Activated B cell treated with CpG ODN at 0.5 μM for 24 hours (primary cell): ENCODE data around the gene CCDC197. TPM values are rescaled to one million over a fixed set of nuclear protein-coding genes. Genes with fewer than 3 reads are reported as not detected.

Experiments
- ATAC-seq: fragments of 200-7000 bp; cut with Tn5 transposase; one replicate; pipeline ENCODE4 v1.10.0; 2021; ENCODE audit warnings: low read depth, mild to moderate bottlenecking, moderate library complexity
- CTCF ChIA-PET: fragments of 350-600 bp; sonication (Branson Sonifier 250); formaldehyde crosslinking; loops from one replicate; lab custom pipeline; 2021; ENCODE audit warnings: antibody characterized with exemption; lab: Charles Lee
- POLR2A ChIA-PET: fragments of 350-600 bp; sonication (Branson Sonifier 250); formaldehyde crosslinking; loops from one replicate; lab custom pipeline; 2021; ENCODE audit warnings: antibody characterized with exemption; lab: Charles Lee
- DNase-seq: peaks from one replicate; pipeline ENCODE4 v3.0.0; 2022
- H3K27ac Mint-ChIP-seq: one replicate; pipeline ENCODE4 v1.8.0; 2020; ENCODE audit warnings: mixed read lengths
- H3K27me3 Mint-ChIP-seq: one replicate; pipeline ENCODE4 v1.8.0; 2021; ENCODE audit warnings: mixed read lengths
- H3K36me3 Mint-ChIP-seq: one replicate; pipeline ENCODE4 v1.8.0; 2021; ENCODE audit warnings: low read depth, mixed read lengths
- H3K4me1 Mint-ChIP-seq: one replicate; pipeline ENCODE4 v1.8.0; 2021; ENCODE audit warnings: mixed read lengths
- H3K4me3 Mint-ChIP-seq: one replicate; pipeline ENCODE4 v1.8.0; 2020; ENCODE audit warnings: mild to moderate bottlenecking, mixed read lengths
- H3K9me3 Mint-ChIP-seq: one replicate; pipeline ENCODE4 v1.8.0; 2020; ENCODE audit warnings: mixed read lengths
- CTCF ChIP-seq: fragments of 200-600 bp; IDR thresholded peaks from one replicate; pipeline ENCODE4 v1.8.0; 2022; ENCODE audit warnings: antibody characterized with exemption, mild to moderate bottlenecking
- intact Hi-C: fragments of 100-400 bp; cut with micrococcal nuclease; formaldehyde crosslinking; loops from one replicate; pipeline ENCODE4 v1.15.1; 2024
- total RNA-seq: library from RNA; stranded (reverse); gene quantifications from 2 replicates; pipeline ENCODE4 v1.2.3, GENCODE V29; 2022

The CCDC197 gene
- not detected in 2 replicates for total RNA-seq

- CTCF ChIA-PET = interaction anchor here (11.8 kb wide), 1 partner anchor 58 kb away, joined by 307 read pairs; no protein-coding TSS in a partner anchor
- H3K36me3 Mint-ChIP-seq = no peaks in the 10 kb centered on the region
- H3K27ac Mint-ChIP-seq = no peak within 1 kb of the TSS
- intact Hi-C loops = no loop called here
- POLR2A ChIA-PET = interaction anchor here (0.6 to 1.6 kb wide), 4 partner anchors 18 to 251 kb away, joined by 3 to 6 read pairs (median 5); no protein-coding TSS in a partner anchor
- no peak for ATAC-seq
- H3K9me3 Mint-ChIP-seq = no peaks in the 10 kb centered on the region
- H3K4me1 Mint-ChIP-seq = no peaks in the 10 kb centered on the region
- no peak for TF ChIP-seq CTCF
- DNase-seq = no peak
- peaks cover 29% of the 10 kb centered on the region for H3K27me3 Mint-ChIP-seq
- no peak within 1 kb of the TSS for H3K4me3 Mint-ChIP-seq
Observed at GRCh38 chr14:93997082-93997481, at the start of gene CCDC197. TSS of gene CCDC197 (plus strand) at chr14:93997301. CDS start at chr14:93998132, 831 bp downstream.

GRCh38 chr14:93949511-93950075 is 47.5 kb upstream of the CCDC197 start:
- Mint-ChIP-seq H3K4me1 (peaks cover 15% of the 10 kb centered on the region), H3K27ac (no peak overlapping the region), H3K27me3 (no peaks in the 10 kb centered on the region), H3K9me3 (no peaks in the 10 kb centered on the region), H3K4me3 (no peak overlapping the region), H3K36me3 (no peaks in the 10 kb centered on the region)
- DNase-seq = no peak
- POLR2A ChIA-PET = interaction anchor here (1.0 to 1.2 kb wide), 2 partner anchors 10 to 19 kb away, joined by 3 to 5 read pairs; no protein-coding TSS in a partner anchor
- CTCF ChIA-PET = interaction anchor here (1.0 to 1.5 kb wide), 3 partner anchors 10 to 51 kb away, joined by 3 to 5 read pairs (median 4); no protein-coding TSS in a partner anchor
- intact Hi-C loops = no loop called here
- no peak for TF ChIP-seq CTCF
- no peak for ATAC-seq

GRCh38 chr14:93950948-93951634 is 46.0 kb upstream of the CCDC197 start:
- ChIA-PET CTCF (interaction anchor here (2.6 kb wide), 1 partner anchor 19 kb away, joined by 16 read pairs; no protein-coding TSS in a partner anchor), POLR2A (interaction anchor here (1.2 to 1.5 kb wide), 2 partner anchors 11 to 28 kb away, joined by 5 read pairs; no protein-coding TSS in a partner anchor)
- peaks cover 30% of the 10 kb centered on the region for H3K4me1 Mint-ChIP-seq
- H3K27me3 Mint-ChIP-seq = no peaks in the 10 kb centered on the region
- intact Hi-C loops = no loop called here
- no peak for ATAC-seq
- no peak for TF ChIP-seq CTCF
- no peaks in the 10 kb centered on the region for H3K9me3 Mint-ChIP-seq
- H3K4me3 Mint-ChIP-seq = no peak overlapping the region
- DNase-seq = no peak
- no peak overlapping the region for H3K27ac Mint-ChIP-seq
- H3K36me3 Mint-ChIP-seq = no peaks in the 10 kb centered on the region

- no peaks in the 10 kb centered on the region for H3K9me3 Mint-ChIP-seq
- no peak overlapping the region for H3K27ac Mint-ChIP-seq
- H3K4me1 Mint-ChIP-seq = peaks cover 37% of the 10 kb centered on the region
- DNase-seq (no peak), ATAC-seq (no peak)
- ChIA-PET CTCF (interaction anchor here (2.1 to 2.6 kb wide), 2 partner anchors 12 to 19 kb away, joined by 16 to 17 read pairs; no protein-coding TSS in a partner anchor), POLR2A (interaction anchor here (1.5 to 1.6 kb wide), 2 partner anchors 11 to 27 kb away, joined by 5 read pairs; no protein-coding TSS in a partner anchor)
- no peak for TF ChIP-seq CTCF
- H3K4me3 Mint-ChIP-seq = no peak overlapping the region
- intact Hi-C loops = no loop called here
- H3K27me3 Mint-ChIP-seq = no peaks in the 10 kb centered on the region
- H3K36me3 Mint-ChIP-seq = no peaks in the 10 kb centered on the region
Observed at GRCh38 chr14:93951635-93952540, 45.2 kb upstream of the CCDC197 start.
